ENCODE results near the gene KLF4. TPM values are rescaled to one million over a fixed set of nuclear protein-coding genes. Genes with fewer than 3 reads are reported as not detected.
"Not testable (repeated sequence)": the region's sequence is repeated elsewhere in the genome, so short reads cannot be mapped to it uniquely, and the experiment has no call there.

The KLF4 gene
- total RNA-seq = 3.5 and 10.3 TPM in 2 replicates

- no peak for DNase-seq (ENCODE audit: extremely low read depth, low read depth, low spot score)
Measured at GRCh38 chr9:107489687-107490605, at the start of gene KLF4. Gene KLF4, minus strand, starts transcription at chr9:107489769. Its CDS starts 597 bp downstream, at chr9:107489172.

- no peak for DNase-seq (ENCODE audit: extremely low read depth, low read depth, low spot score)
Measured at GRCh38 chr9:107536462-107536861, 46.9 kb upstream of the KLF4 start.

- no peak for DNase-seq (ENCODE audit: extremely low read depth, low read depth, low spot score)
Measured at GRCh38 chr9:107534510-107535078, 45.0 kb upstream of the KLF4 start.

- DNase-seq (ENCODE audit: extremely low read depth, low read depth, low spot score) = no peak
Measured at GRCh38 chr9:107530679-107531078, 41.1 kb upstream of the KLF4 start.

GRCh38 chr9:107528686-107529085 lies 39.1 kb upstream of the KLF4 start:
- no peak for DNase-seq (ENCODE audit: extremely low read depth, low read depth, low spot score)

GRCh38 chr9:107523539-107523938 lies 34.0 kb upstream of the KLF4 start:
- DNase-seq (ENCODE audit: extremely low read depth, low read depth, low spot score) = no peak

- DNase-seq (ENCODE audit: extremely low read depth, low read depth, low spot score) = no peak
Measured at GRCh38 chr9:107520186-107520585, 30.6 kb upstream of the KLF4 start.

- no peak for DNase-seq (ENCODE audit: extremely low read depth, low read depth, low spot score)
Measured at GRCh38 chr9:107518037-107518807, 28.7 kb upstream of the KLF4 start.

- no peak for DNase-seq (ENCODE audit: extremely low read depth, low read depth, low spot score)
Measured at GRCh38 chr9:107513464-107514100, 24.0 kb upstream of the KLF4 start.

- DNase-seq (ENCODE audit: extremely low read depth, low read depth, low spot score) = no peak
Measured at GRCh38 chr9:107504585-107505455, 15.3 kb upstream of the KLF4 start.

GRCh38 chr9:107502464-107502863 lies 12.9 kb upstream of the KLF4 start:
- DNase-seq (ENCODE audit: extremely low read depth, low read depth, low spot score) = no peak

- DNase-seq (ENCODE audit: extremely low read depth, low read depth, low spot score) = not testable (repeated sequence)
Measured at GRCh38 chr9:107500421-107501200, 11.0 kb upstream of the KLF4 start.

GRCh38 chr9:107496976-107497375 lies 7.4 kb upstream of the KLF4 start:
- no peak for DNase-seq (ENCODE audit: extremely low read depth, low read depth, low spot score)

- DNase-seq (ENCODE audit: extremely low read depth, low read depth, low spot score) = no peak
Measured at GRCh38 chr9:107492381-107492970, 2.9 kb upstream of the KLF4 start.

- no peak for DNase-seq (ENCODE audit: extremely low read depth, low read depth, low spot score)
Measured at GRCh38 chr9:107491081-107492053, 1.8 kb upstream of the KLF4 start.

GRCh38 chr9:107490606-107490970 lies 1.0 kb upstream of the KLF4 start:
- not testable (repeated sequence) for DNase-seq (ENCODE audit: extremely low read depth, low read depth, low spot score)

GRCh38 chr9:107489144-107489673 lies 360 bp downstream of the KLF4 start:
- no peak for DNase-seq (ENCODE audit: extremely low read depth, low read depth, low spot score)

Data from glomerular endothelial cell (primary cell).